GM12801 (cell line): ENCODE measurements around the gene SPOCK1.

Experiments used
- TF ChIP-seq, protein P1 (sequence below): IDR thresholded peaks from one replicate; pipeline ENCODE4 v1.5.1; 2011; ENCODE audit warnings: control low read depth; ENCODE audit not compliant: insufficient read length; ENCODE audit errors: extremely low read depth

The SPOCK1 gene

DNA sequence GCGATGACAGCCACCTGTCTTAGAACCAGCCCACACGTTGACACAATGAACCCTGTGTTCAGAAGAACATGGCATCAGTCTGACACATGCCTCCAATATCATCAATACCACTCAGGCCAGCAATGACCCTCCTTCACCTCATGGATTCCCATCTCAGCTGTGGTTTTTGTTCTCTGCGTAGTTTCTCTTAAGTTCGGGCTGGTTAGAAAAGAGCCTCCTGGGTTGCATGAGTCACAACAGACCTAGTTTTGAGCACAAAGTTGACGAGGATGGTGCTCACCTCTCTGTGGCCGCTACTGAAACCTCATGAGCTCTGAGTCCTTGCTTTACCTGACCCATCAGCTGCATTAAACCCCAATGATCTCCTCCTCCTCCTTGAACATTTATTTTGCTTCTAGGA is 299.9 kb downstream of the SPOCK1 start:
- TF ChIP-seq, protein P1, sequence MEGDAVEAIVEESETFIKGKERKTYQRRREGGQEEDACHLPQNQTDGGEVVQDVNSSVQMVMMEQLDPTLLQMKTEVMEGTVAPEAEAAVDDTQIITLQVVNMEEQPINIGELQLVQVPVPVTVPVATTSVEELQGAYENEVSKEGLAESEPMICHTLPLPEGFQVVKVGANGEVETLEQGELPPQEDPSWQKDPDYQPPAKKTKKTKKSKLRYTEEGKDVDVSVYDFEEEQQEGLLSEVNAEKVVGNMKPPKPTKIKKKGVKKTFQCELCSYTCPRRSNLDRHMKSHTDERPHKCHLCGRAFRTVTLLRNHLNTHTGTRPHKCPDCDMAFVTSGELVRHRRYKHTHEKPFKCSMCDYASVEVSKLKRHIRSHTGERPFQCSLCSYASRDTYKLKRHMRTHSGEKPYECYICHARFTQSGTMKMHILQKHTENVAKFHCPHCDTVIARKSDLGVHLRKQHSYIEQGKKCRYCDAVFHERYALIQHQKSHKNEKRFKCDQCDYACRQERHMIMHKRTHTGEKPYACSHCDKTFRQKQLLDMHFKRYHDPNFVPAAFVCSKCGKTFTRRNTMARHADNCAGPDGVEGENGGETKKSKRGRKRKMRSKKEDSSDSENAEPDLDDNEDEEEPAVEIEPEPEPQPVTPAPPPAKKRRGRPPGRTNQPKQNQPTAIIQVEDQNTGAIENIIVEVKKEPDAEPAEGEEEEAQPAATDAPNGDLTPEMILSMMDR, result no peak

GRCh38 chr5:137195483-137195882 is 303.6 kb downstream of the SPOCK1 start:
- TF ChIP-seq, protein P1, result no peak

DNA sequence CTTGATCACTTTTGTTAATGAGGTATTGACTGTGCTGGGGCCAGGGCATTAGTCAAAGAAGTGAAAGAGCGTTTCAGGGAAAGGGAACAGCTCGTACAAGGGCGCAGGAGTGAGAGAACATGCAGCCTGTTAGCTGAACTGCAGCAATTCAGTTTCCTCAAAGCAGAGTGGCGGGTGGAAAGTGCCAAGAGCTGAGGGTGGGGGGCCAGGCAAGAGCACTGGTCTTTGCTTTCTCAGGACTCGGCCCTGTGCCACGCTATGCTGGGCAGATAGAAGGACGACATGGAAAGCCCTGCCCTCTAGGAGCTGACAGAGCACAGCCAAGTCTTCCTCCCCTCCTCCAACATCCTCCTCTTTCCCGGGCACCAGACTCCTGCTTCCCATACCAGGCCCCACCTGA is 304.8 kb downstream of the SPOCK1 start:
- TF ChIP-seq, protein P1, result no peak

DNA sequence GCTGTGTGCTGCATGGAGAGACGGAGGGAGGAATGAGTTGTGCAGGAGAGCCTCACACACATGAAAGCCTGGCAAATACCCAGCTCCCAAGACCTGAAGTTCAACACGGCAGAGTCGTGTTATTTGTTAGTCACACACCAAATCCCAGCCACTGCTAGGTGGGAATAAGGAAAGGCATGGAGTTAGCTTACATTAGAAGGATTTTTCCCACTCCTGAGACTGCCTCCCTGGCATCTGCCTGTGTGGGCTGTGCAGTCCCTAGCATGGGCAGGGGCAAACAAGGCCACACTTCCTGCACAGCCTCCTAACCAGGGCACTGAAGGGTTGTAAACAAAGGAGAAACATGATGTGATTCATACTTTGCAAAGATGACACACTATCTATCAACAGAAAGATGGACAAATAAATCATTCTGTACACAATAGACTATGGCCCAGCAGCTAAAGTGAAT is 306.8 kb downstream of the SPOCK1 start:
- TF ChIP-seq, protein P1, result no peak

GRCh38 chr5:137191179-137191578 is 307.9 kb downstream of the SPOCK1 start:
- TF ChIP-seq, protein P1, result no peak

- TF ChIP-seq, protein P1, result no peak
Measured at GRCh38 chr5:137190441-137190840, 308.7 kb downstream of the SPOCK1 start.

- TF ChIP-seq, protein P1, result no peak
Measured at GRCh38 chr5:137190031-137190430, 309.1 kb downstream of the SPOCK1 start.

- TF ChIP-seq, protein P1, result no peak
Measured at GRCh38 chr5:137188566-137188965, 310.6 kb downstream of the SPOCK1 start.
